Trophoblast cell (in vitro differentiated cells and primary cell): ENCODE data around the gene CFDP1.
A peak's percentile ranks its signal among the peaks of the same experiment; 100 is the strongest.

Experiments used
- DNase-seq, 2 donors: peaks; one replicate each; pipeline ENCODE4 v3.0.0-alpha.2; 2016
- H2AFZ ChIP-seq: 2 replicates; pipeline ENCODE4 v1.6.1; 2013; ENCODE audit warnings: low read length, moderate library complexity, mild to moderate bottlenecking; ENCODE audit not compliant: insufficient read depth, poor library complexity
- H2AK5ac ChIP-seq: 2 replicates; pipeline ENCODE4 v1.6.1; 2013; ENCODE audit warnings: mild to moderate bottlenecking, low read length
- H2BK120ac ChIP-seq: 2 replicates; pipeline ENCODE4 v1.6.1; 2013; ENCODE audit warnings: low read length, mild to moderate bottlenecking, moderate library complexity; ENCODE audit not compliant: insufficient read depth, poor library complexity
- H2BK12ac ChIP-seq: 2 replicates; pipeline ENCODE4 v1.6.1; 2013; ENCODE audit warnings: mild to moderate bottlenecking, low read length, moderate library complexity
- H2BK5ac ChIP-seq: 2 replicates; pipeline ENCODE4 v1.6.1; 2013; ENCODE audit warnings: low read length, low read depth, moderate library complexity, mild to moderate bottlenecking; ENCODE audit not compliant: poor library complexity
- H3K14ac ChIP-seq: 2 replicates; pipeline ENCODE4 v1.6.1; 2013; ENCODE audit warnings: mild to moderate bottlenecking, low read length
- H3K18ac ChIP-seq: 2 replicates; pipeline ENCODE4 v1.6.1; 2013; ENCODE audit warnings: mild to moderate bottlenecking, low read length
- H3K23ac ChIP-seq: 2 replicates; pipeline ENCODE4 v1.6.1; 2013; ENCODE audit warnings: low read length
- H3K27ac ChIP-seq: 2 replicates; pipeline ENCODE4 v1.5.1; 2013; ENCODE audit warnings: low read depth, mild to moderate bottlenecking, inconsistent platforms, low read length, moderate library complexity
- H3K27me3 ChIP-seq: 2 replicates; pipeline ENCODE4 v1.6.1; 2013; ENCODE audit warnings: inconsistent platforms, mild to moderate bottlenecking, low read length, moderate library complexity; ENCODE audit not compliant: insufficient read depth
- H3K36me3 ChIP-seq, 2 experiments: 1 replicate in 1 of 2; 2 replicates in 1 of 2; pipeline ENCODE4 v1.6.1; 2013; ENCODE audit warnings: low read length in 2 of 2, mild to moderate bottlenecking in 2 of 2, moderate library complexity in 1 of 2; ENCODE audit not compliant: insufficient read depth in 2 of 2, control insufficient read depth in 1 of 2
- H3K4ac ChIP-seq: 2 replicates; pipeline ENCODE4 v1.6.1; 2013; ENCODE audit warnings: low read depth, mild to moderate bottlenecking, low read length, moderate library complexity
- H3K4me1 ChIP-seq, 2 experiments: 1 replicate in 1 of 2; 2 replicates in 1 of 2; pipeline ENCODE4 v1.6.1; 2013; ENCODE audit warnings: low read length in 2 of 2, mild to moderate bottlenecking in 2 of 2, moderate library complexity in 1 of 2; ENCODE audit not compliant: insufficient read depth in 2 of 2, control insufficient read depth in 1 of 2
- H3K4me2 ChIP-seq: 2 replicates; pipeline ENCODE4 v1.6.1; 2013; ENCODE audit warnings: inconsistent platforms, mild to moderate bottlenecking, low read length, moderate library complexity
- H3K4me3 ChIP-seq: 2 replicates; pipeline ENCODE4 v1.5.1; 2013; ENCODE audit warnings: mild to moderate bottlenecking, low read depth, low read length, inconsistent platforms
- H3K79me1 ChIP-seq: one replicate; pipeline ENCODE4 v1.6.1; 2013; ENCODE audit warnings: low read length
- H3K79me2 ChIP-seq: 2 replicates; pipeline ENCODE4 v1.6.1; 2013; ENCODE audit warnings: low read length, mild to moderate bottlenecking; ENCODE audit not compliant: control insufficient read depth, insufficient read depth, poor library complexity
- H3K9ac ChIP-seq: 2 replicates; pipeline ENCODE4 v1.6.1; 2013; ENCODE audit warnings: mild to moderate bottlenecking, low read length
- H3K9me3 ChIP-seq: 2 replicates; pipeline ENCODE4 v1.6.1; 2013; ENCODE audit warnings: low read depth, mild to moderate bottlenecking, control low read depth, inconsistent platforms, low read length; ENCODE audit not compliant: insufficient read depth
- H4K12ac ChIP-seq: 2 replicates; pipeline ENCODE4 v1.6.1; 2013; ENCODE audit warnings: low read depth, mild to moderate bottlenecking, low read length, moderate library complexity
- H4K8ac ChIP-seq: 2 replicates; pipeline ENCODE4 v1.6.1; 2013; ENCODE audit warnings: low read depth, mild to moderate bottlenecking, low read length, moderate library complexity
- H4K91ac ChIP-seq: one replicate; pipeline ENCODE4 v1.6.1; 2013; ENCODE audit warnings: low read depth, mild to moderate bottlenecking, low read length, moderate library complexity
- WGBS: extraction: QIAGEN DNeasy Blood & Tissue Kit; methylation state at CpG from one replicate; pipeline ENCODE4 v1.1.7; 2013; ENCODE audit warnings: missing lambda C conversion rate; ENCODE audit not compliant: insufficient read length, insufficient coverage; ENCODE audit errors: extremely low coverage; 5-methylcytosine and 5-hydroxymethylcytosine counted together

Gene CFDP1

GRCh38 chr16:75267631-75268264, 165.6 kb downstream of the CFDP1 start:
- Histone ChIP-seq H3K9ac (no peak overlapping the region), H3K27me3 (no peaks in the 10 kb centered on the region), H2AK5ac (peak overlapping the region; percentile 65), H3K18ac (no peak overlapping the region), H2BK12ac (peak overlapping the region; percentile 54), H3K4ac (peak overlapping the region; percentile 20), H3K27ac (no peak overlapping the region), H3K79me1 (peaks cover 38% of the 10 kb centered on the region), H3K4me1 (peaks cover 39 to 47% of the 10 kb centered on the region in 2 experiments), H3K4me2 (no peak overlapping the region), H2BK120ac (peak overlapping the region; percentile 25), H2AFZ (no peak overlapping the region), H3K4me3 (no peak overlapping the region), H3K9me3 (no peaks in the 10 kb centered on the region), H2BK5ac (peak overlapping the region; percentile 28), H3K36me3 (peaks cover 17 to 18% of the 10 kb centered on the region in 2 experiments), H4K12ac (no peak overlapping the region), H4K91ac (peak overlapping the region; percentile 25), H3K79me2 (peaks cover 31% of the 10 kb centered on the region), H4K8ac (no peak overlapping the region), H3K23ac (no peak overlapping the region), H3K14ac (peak overlapping the region; percentile 35)
- DNase-seq = peak; percentile 49 to 64
- no CpG with 5 or more reads among the region's 10 CpGs for WGBS

- Histone ChIP-seq H3K23ac (no peak overlapping the region), H2BK12ac (peak overlapping the region; percentile 74), H3K4me3 (no peak overlapping the region), H3K36me3 (peaks cover 24% of the 10 kb centered on the region in 2 experiments), H3K4ac (peak overlapping the region; percentile 94), H3K27ac (no peak overlapping the region), H2BK120ac (peak overlapping the region; percentile 94), H3K4me1 (peaks cover 36 to 51% of the 10 kb centered on the region in 2 experiments), H3K9ac (no peak overlapping the region), H3K27me3 (no peaks in the 10 kb centered on the region), H3K79me1 (peaks cover 32% of the 10 kb centered on the region), H3K79me2 (peaks cover 37% of the 10 kb centered on the region), H3K9me3 (no peaks in the 10 kb centered on the region), H4K12ac (peak overlapping the region; percentile 40), H3K4me2 (no peak overlapping the region), H2BK5ac (no peak overlapping the region), H2AFZ (peak overlapping the region; percentile 7), H4K91ac (peak overlapping the region; percentile 98), H3K14ac (peak overlapping the region; percentile 86), H4K8ac (peak overlapping the region; percentile 89), H3K18ac (peak overlapping the region; percentile 91), H2AK5ac (peak overlapping the region; percentile 47)
- DNase-seq = no peak
- no CpG with 5 or more reads among the region's 27 CpGs for WGBS
These were observed 166.3 kb downstream of the CFDP1 start for GRCh38 chr16:75266738-75267630.

- Histone ChIP-seq H4K91ac (peak overlapping the region; percentile 98), H2AK5ac (peak overlapping the region; percentile 47), H3K14ac (peak overlapping the region; percentile 97), H3K9me3 (peaks cover under 1% of the 10 kb centered on the region), H3K9ac (peak overlapping the region; percentile 96), H2BK5ac (peak overlapping the region; percentile 89), H2BK120ac (peak overlapping the region; percentile 94), H3K79me2 (peaks cover 44% of the 10 kb centered on the region), H4K12ac (peak overlapping the region; percentile 40), H2BK12ac (peak overlapping the region; percentile 74), H3K18ac (peak overlapping the region; percentile 91), H3K23ac (no peak overlapping the region), H3K79me1 (peaks cover 29% of the 10 kb centered on the region), H2AFZ (peak overlapping the region; percentile 82), H4K8ac (peak overlapping the region; percentile 89), H3K4ac (peak overlapping the region; percentile 94), H3K4me3 (peak overlapping the region; percentile 88), H3K4me2 (peak overlapping the region; percentile 82), H3K36me3 (peaks cover 26 to 28% of the 10 kb centered on the region in 2 experiments), H3K27ac (peak overlapping the region; percentile 63), H3K4me1 (peaks cover 34 to 55% of the 10 kb centered on the region in 2 experiments), H3K27me3 (no peaks in the 10 kb centered on the region)
- DNase-seq = peak; percentile 73 to 90
- no CpG with 5 or more reads among the region's 62 CpGs for WGBS
These were observed 167.2 kb downstream of the CFDP1 start for GRCh38 chr16:75265911-75266701.
